Nephron progenitor cell (in vitro differentiated cells): ENCODE measurements around the gene TXLNG.
A peak's percentile ranks its signal among the peaks of the same experiment; 100 is the strongest.

Experiments used
- DNase-seq: peaks from one replicate; pipeline ENCODE4 v3.0.0; 2021
- H3K27ac Mint-ChIP-seq: 2 replicates; pipeline ENCODE4 v1.8.0; 2021; ENCODE audit warnings: mild to moderate bottlenecking, moderate library complexity, mixed read lengths
- H3K27me3 Mint-ChIP-seq: 2 replicates; pipeline ENCODE4 v1.8.0; 2021; ENCODE audit warnings: mild to moderate bottlenecking, low read depth, mixed read lengths; ENCODE audit not compliant: poor library complexity
- H3K36me3 Mint-ChIP-seq: 2 replicates; pipeline ENCODE4 v1.8.0; 2021; ENCODE audit warnings: low read depth, mixed read lengths
- H3K4me1 Mint-ChIP-seq: 2 replicates; pipeline ENCODE4 v1.8.0; 2021; ENCODE audit warnings: mixed read lengths
- H3K4me3 Mint-ChIP-seq: 2 replicates; pipeline ENCODE4 v1.8.0; 2021; ENCODE audit warnings: mild to moderate bottlenecking, moderate library complexity, mixed read lengths
- H3K9me3 Mint-ChIP-seq: 2 replicates; pipeline ENCODE4 v1.8.0; 2021; ENCODE audit warnings: mild to moderate bottlenecking, moderate library complexity, mixed read lengths
- TF ChIP-seq, protein P1 (sequence below): fragments of 200-600 bp; sonication (generic); IDR thresholded peaks from 2 replicates; pipeline ENCODE4 v1.5.0; 2021; ENCODE audit warnings: antibody characterized with exemption

The TXLNG gene

DNA sequence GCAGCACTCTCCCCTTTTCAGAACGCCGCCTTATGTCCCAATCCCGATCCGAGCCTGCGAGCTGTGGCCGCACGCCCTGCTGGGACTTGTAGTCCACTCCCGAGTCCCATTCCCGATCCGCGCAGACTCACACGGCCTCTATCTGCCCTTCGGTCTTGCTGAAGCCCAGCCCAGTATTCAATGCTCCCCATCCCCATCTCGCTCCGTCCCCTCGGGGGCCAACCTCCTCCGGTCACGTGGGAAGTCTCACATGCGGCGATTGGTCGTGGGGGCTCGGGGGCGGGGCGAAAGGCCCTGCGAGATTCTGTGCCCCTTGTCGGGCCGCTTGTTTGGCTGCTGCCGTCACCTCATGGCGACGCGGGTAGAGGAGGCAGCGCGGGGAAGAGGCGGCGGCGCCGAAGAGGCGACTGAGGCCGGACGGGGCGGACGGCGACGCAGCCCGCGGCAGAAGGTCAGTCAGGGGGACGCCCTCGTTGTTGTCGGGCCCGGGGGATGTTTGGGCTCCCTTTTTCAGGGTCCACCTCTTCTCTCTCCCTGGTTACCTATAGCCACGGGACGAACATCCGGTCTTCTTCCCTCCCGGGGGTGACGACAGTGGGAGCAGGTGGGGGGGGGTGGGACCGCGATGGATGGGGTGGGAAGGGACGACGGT is at the start of gene TXLNG:
Gene TXLNG, plus strand, starts transcription at position 328 of the 652 bp plus-strand sequence. Its CDS starts 22 bp downstream, at position 350.
- Mint-ChIP-seq H3K36me3 (peaks cover 6% of the 10 kb centered on the region), H3K27ac (peak within 1 kb of the TSS; percentile 49), H3K4me1 (peaks cover 16% of the 10 kb centered on the region), H3K4me3 (peak within 1 kb of the TSS; percentile 92), H3K9me3 (no peaks in the 10 kb centered on the region), H3K27me3 (no peaks in the 10 kb centered on the region)
- TF ChIP-seq, protein P1, sequence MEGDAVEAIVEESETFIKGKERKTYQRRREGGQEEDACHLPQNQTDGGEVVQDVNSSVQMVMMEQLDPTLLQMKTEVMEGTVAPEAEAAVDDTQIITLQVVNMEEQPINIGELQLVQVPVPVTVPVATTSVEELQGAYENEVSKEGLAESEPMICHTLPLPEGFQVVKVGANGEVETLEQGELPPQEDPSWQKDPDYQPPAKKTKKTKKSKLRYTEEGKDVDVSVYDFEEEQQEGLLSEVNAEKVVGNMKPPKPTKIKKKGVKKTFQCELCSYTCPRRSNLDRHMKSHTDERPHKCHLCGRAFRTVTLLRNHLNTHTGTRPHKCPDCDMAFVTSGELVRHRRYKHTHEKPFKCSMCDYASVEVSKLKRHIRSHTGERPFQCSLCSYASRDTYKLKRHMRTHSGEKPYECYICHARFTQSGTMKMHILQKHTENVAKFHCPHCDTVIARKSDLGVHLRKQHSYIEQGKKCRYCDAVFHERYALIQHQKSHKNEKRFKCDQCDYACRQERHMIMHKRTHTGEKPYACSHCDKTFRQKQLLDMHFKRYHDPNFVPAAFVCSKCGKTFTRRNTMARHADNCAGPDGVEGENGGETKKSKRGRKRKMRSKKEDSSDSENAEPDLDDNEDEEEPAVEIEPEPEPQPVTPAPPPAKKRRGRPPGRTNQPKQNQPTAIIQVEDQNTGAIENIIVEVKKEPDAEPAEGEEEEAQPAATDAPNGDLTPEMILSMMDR = no peak
- DNase-seq = peak; percentile 98

GRCh38 chrX:16737024-16737423 is 49.2 kb upstream of the TXLNG start:
- DNase-seq = no peak
- no peak overlapping the region for H3K4me3 Mint-ChIP-seq
- H3K4me1 Mint-ChIP-seq = peaks cover 31% of the 10 kb centered on the region
- peaks cover 79% of the 10 kb centered on the region for H3K36me3 Mint-ChIP-seq
- H3K27ac Mint-ChIP-seq = no peak overlapping the region
- no peaks in the 10 kb centered on the region for H3K27me3 Mint-ChIP-seq
- TF ChIP-seq, protein P1 = no peak
- no peaks in the 10 kb centered on the region for H3K9me3 Mint-ChIP-seq

DNA sequence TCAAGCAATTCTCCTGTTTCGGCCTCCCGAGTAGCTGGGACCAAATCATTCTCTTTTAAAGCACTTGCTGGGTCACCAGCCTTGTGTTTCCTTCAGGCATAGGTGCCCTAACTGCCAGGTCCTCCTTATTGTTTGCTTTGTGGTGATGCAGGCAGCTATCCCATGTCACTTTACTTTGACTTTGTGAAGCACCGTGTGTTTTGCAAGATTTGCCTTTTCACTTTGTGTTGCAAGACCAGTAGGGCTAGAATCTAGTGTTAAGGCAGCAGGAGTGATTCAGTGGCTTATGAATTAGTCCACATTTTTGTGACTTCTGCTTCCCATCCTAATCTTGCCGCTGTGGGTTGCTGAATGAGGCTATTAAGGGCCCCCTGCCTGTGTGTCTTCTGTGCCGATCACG is 46.7 kb upstream of the TXLNG start:
- no peaks in the 10 kb centered on the region for H3K27me3 Mint-ChIP-seq
- no peak overlapping the region for H3K4me3 Mint-ChIP-seq
- no peak for DNase-seq
- H3K4me1 Mint-ChIP-seq = peaks cover 31% of the 10 kb centered on the region
- H3K36me3 Mint-ChIP-seq = peaks cover 87% of the 10 kb centered on the region
- peak overlapping the region; percentile 79 for H3K27ac Mint-ChIP-seq
- TF ChIP-seq, protein P1 = no peak
- H3K9me3 Mint-ChIP-seq = no peaks in the 10 kb centered on the region

GRCh38 chrX:16743604-16744325 is 42.5 kb upstream of the TXLNG start:
- no peaks in the 10 kb centered on the region for H3K9me3 Mint-ChIP-seq
- no peak overlapping the region for H3K4me3 Mint-ChIP-seq
- no peak for DNase-seq
- no peaks in the 10 kb centered on the region for H3K27me3 Mint-ChIP-seq
- H3K36me3 Mint-ChIP-seq = peaks cover 80% of the 10 kb centered on the region
- peak overlapping the region; percentile 92 for H3K27ac Mint-ChIP-seq
- peaks cover 22% of the 10 kb centered on the region for H3K4me1 Mint-ChIP-seq
- TF ChIP-seq, protein P1 = no peak

DNA sequence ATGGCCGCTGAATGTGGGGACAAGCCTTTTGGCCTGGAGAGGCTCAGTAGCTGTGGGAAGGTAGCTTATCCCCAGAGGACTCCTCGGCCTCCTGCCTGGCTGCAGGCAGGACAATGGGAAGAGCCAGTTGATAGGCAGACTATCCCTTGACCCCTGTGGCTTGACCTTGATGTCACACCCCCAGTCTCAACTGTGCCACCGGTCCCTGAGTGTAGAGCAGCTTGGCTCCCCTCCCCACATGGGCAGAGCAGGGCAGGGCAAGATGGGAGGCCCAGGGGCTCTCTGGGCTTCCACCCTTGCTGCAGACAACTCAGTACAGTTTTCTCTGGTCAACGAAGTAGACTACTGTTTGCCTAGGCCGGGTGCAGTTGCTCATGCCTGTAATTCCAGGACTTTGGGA is 41.2 kb upstream of the TXLNG start:
- no peak for DNase-seq
- H3K4me3 Mint-ChIP-seq = no peak overlapping the region
- H3K9me3 Mint-ChIP-seq = no peaks in the 10 kb centered on the region
- peaks cover 78% of the 10 kb centered on the region for H3K36me3 Mint-ChIP-seq
- H3K4me1 Mint-ChIP-seq = peaks cover 9% of the 10 kb centered on the region
- H3K27me3 Mint-ChIP-seq = no peaks in the 10 kb centered on the region
- no peak overlapping the region for H3K27ac Mint-ChIP-seq
- TF ChIP-seq, protein P1 = no peak
